Measurements from ENCODE around the gene TTLL11.

TTLL11 gene

GRCh38 chr9:122040561-122041242 lies 52.4 kb downstream of the TTLL11 start:
- no peak overlapping the region for H3K4me3 ChIP-seq (replicated peaks; ENCODE audit: low read depth, low read length)
- TF ChIP-seq CTCF (IDR thresholded peaks at IDR 0.05; ENCODE audit: insufficient read depth, low read length, poor library complexity, severe bottlenecking) = no peak
- H3K36me3 ChIP-seq (ENCODE audit: control insufficient read depth, insufficient read depth, low read length) = no peaks in the 10 kb centered on the region
- H3K27me3 ChIP-seq (replicated peaks; ENCODE audit: control insufficient read depth, insufficient read depth, low read length) = no peaks in the 10 kb centered on the region
- DNase-seq (ENCODE audit: extremely low read depth, insufficient read length) = no peak

- TF ChIP-seq CTCF (IDR thresholded peaks at IDR 0.05; ENCODE audit: insufficient read depth, low read length, poor library complexity, severe bottlenecking) = no peak
- Histone ChIP-seq H3K27me3 (replicated peaks; ENCODE audit: control insufficient read depth, insufficient read depth, low read length) (no peaks in the 10 kb centered on the region), H3K4me3 (replicated peaks; ENCODE audit: low read depth, low read length) (no peak overlapping the region), H3K36me3 (ENCODE audit: control insufficient read depth, insufficient read depth, low read length) (no peaks in the 10 kb centered on the region)
- DNase-seq (ENCODE audit: extremely low read depth, insufficient read length) = no peak
Measured at GRCh38 chr9:122039234-122039633, 53.9 kb downstream of the TTLL11 start.

GRCh38 chr9:122036988-122037387 lies 56.1 kb downstream of the TTLL11 start:
- no peak for TF ChIP-seq CTCF (IDR thresholded peaks at IDR 0.05; ENCODE audit: insufficient read depth, low read length, poor library complexity, severe bottlenecking)
- DNase-seq (ENCODE audit: extremely low read depth, insufficient read length) = no peak
- no peaks in the 10 kb centered on the region for H3K36me3 ChIP-seq (ENCODE audit: control insufficient read depth, insufficient read depth, low read length)

GRCh38 chr9:122036408-122036807 lies 56.7 kb downstream of the TTLL11 start:
- no peak for DNase-seq (ENCODE audit: extremely low read depth, insufficient read length)
- Histone ChIP-seq H3K4me3 (replicated peaks; ENCODE audit: low read depth, low read length) (no peak overlapping the region), H3K36me3 (ENCODE audit: control insufficient read depth, insufficient read depth, low read length) (no peaks in the 10 kb centered on the region), H3K27me3 (replicated peaks; ENCODE audit: control insufficient read depth, insufficient read depth, low read length) (no peaks in the 10 kb centered on the region)
- no peak for TF ChIP-seq CTCF (IDR thresholded peaks at IDR 0.05; ENCODE audit: insufficient read depth, low read length, poor library complexity, severe bottlenecking)

More at GRCh38 chr9:122036988-122037387, 56.1 kb downstream of the TTLL11 start:
- no peak overlapping the region for H3K4me3 ChIP-seq (replicated peaks; ENCODE audit: low read depth, low read length)
- no peaks in the 10 kb centered on the region for H3K27me3 ChIP-seq (replicated peaks; ENCODE audit: control insufficient read depth, insufficient read depth, low read length)

GRCh38 chr9:122033775-122034373 lies 59.2 kb downstream of the TTLL11 start:
- no peak overlapping the region for H3K4me3 ChIP-seq (replicated peaks; ENCODE audit: low read depth, low read length)
- no peak for TF ChIP-seq CTCF (IDR thresholded peaks at IDR 0.05; ENCODE audit: insufficient read depth, low read length, poor library complexity, severe bottlenecking)
- DNase-seq (ENCODE audit: extremely low read depth, insufficient read length) = no peak
- H3K27me3 ChIP-seq (replicated peaks; ENCODE audit: control insufficient read depth, insufficient read depth, low read length) = no peaks in the 10 kb centered on the region
- H3K36me3 ChIP-seq (ENCODE audit: control insufficient read depth, insufficient read depth, low read length) = no peaks in the 10 kb centered on the region
